ENCODE data around the gene DIS3L2.
"Not testable (repeated sequence)": the region's sequence is repeated elsewhere in the genome, so short reads cannot be mapped to it uniquely, and the experiment has no call there.

The DIS3L2 gene

DNA sequence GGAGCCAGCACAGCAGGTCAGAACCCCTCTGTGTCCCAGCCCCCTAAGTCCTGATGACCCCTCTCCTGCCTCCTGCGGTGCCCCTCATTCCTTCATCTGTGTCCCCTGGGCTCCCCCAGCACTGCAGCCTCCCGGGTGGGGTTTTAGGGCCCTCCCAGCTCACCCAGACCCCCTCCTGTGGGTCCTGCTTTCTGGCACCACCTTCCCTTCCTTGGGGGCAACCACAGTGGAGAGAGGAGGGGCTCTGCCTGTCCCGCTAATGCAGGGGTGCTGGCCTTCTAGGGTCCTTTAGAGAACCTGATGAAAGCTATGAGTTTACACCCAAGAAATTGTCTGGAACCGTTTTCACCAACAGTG lies 374.3 kb downstream of the DIS3L2 start:
- H3K27ac ChIP-seq, result no peak overlapping the region
- TF ChIP-seq FOXP2 (optimal IDR thresholded peaks at IDR 0.05; ENCODE audit: control extremely low read depth, extremely low read length, insufficient read depth) (no peak), POLR2AphosphoS5 (IDR thresholded peaks at IDR 0.05; ENCODE audit: borderline replicate concordance, low read depth, low read length) (no peak), EZH2 (IDR thresholded peaks at IDR 0.05) (no peak)
- no peak overlapping the region for H3K9ac ChIP-seq (ENCODE audit: insufficient read length)
- DNase-seq (ENCODE audit: low read depth, low spot score), result no peak
- no peaks in the 10 kb centered on the region for H3K9me3 ChIP-seq (ENCODE audit: low read depth, low read length)
- no peak overlapping the region for H3K4me3 ChIP-seq
- H3K36me3 ChIP-seq (ENCODE audit: insufficient read depth, low read length), result no peaks in the 10 kb centered on the region

DNA sequence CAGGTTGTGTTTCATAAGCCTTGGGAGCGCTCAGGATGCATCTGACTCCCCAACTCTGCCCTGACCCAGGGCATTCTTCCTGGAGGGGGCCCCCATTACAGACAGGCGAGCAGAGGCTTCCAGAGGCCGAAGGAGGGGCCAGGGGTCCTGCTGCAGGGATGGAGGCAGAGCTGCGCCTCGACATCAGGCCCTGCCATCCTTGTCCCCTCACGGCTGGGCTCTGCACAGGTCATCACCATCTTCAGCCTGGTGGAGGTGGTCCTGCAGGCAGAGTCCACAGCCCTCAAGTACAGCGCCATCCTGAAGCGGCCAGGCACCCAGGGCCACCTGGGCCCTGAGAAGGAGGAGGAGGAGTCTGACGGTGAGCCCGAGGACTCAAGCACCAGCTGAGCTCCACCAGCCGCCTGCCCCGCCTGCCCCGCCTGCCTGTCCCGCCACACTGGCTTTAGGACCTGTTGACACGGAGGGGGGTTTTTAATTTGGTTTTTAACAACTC lies 374.8 kb downstream of the DIS3L2 start:
- no peaks in the 10 kb centered on the region for H3K36me3 ChIP-seq (ENCODE audit: insufficient read depth, low read length)
- no peak for DNase-seq (ENCODE audit: low read depth, low spot score)
- H3K4me3 ChIP-seq, result no peak overlapping the region
- no peaks in the 10 kb centered on the region for H3K9me3 ChIP-seq (ENCODE audit: low read depth, low read length)
- no peak overlapping the region for H3K27ac ChIP-seq
- H3K9ac ChIP-seq (ENCODE audit: insufficient read length), result no peak overlapping the region
- TF ChIP-seq FOXP2 (optimal IDR thresholded peaks at IDR 0.05; ENCODE audit: control extremely low read depth, extremely low read length, insufficient read depth) (no peak), POLR2AphosphoS5 (IDR thresholded peaks at IDR 0.05; ENCODE audit: borderline replicate concordance, low read depth, low read length) (no peak), EZH2 (IDR thresholded peaks at IDR 0.05) (no peak)

DNA sequence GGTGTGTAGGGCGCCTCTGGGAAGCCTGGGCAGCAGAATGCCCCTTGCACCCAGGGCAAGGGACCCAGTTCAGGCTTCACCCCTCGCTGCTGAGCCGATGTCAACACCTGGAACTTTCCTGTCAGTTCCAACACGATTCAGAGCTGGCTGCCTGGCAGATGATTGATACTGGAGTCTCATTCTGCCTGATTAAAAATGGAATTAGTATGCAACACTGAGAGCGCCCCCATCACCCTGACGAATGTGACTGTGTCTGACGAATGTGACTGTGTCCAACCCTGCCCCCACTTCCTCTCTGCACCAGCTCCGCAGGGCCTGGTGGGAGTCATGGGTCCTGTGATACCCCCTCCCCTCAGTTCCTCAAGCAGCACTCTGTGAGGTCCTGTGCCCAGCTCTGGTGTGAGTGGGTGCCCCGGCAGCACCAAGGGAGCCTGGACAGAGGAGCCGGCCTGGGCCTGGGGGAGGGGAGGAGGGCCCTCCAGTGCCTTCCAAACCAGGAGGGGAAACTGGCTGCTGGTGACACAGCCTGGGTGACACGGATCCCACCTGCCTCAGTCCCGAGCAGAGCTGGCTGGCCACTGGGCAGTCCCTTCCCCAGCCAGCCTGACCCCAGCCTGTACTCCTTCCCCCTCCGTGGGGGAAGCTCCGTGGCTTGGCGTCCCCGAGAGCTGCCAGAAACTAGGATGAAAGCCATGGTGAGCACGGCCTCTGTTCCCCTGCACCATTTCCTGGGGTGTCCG lies 375.6 kb downstream of the DIS3L2 start:
- no peak for TF ChIP-seq FOXP2 (optimal IDR thresholded peaks at IDR 0.05; ENCODE audit: control extremely low read depth, extremely low read length, insufficient read depth)
- no peak for TF ChIP-seq POLR2AphosphoS5 (IDR thresholded peaks at IDR 0.05; ENCODE audit: borderline replicate concordance, low read depth, low read length)
- no peaks in the 10 kb centered on the region for H3K36me3 ChIP-seq (ENCODE audit: insufficient read depth, low read length)
- no peak for DNase-seq (ENCODE audit: low read depth, low spot score)
- no peak overlapping the region for H3K4me3 ChIP-seq
- no peaks in the 10 kb centered on the region for H3K9me3 ChIP-seq (ENCODE audit: low read depth, low read length)
- no peak overlapping the region for H3K9ac ChIP-seq (ENCODE audit: insufficient read length)
- no peak overlapping the region for H3K27ac ChIP-seq

DNA sequence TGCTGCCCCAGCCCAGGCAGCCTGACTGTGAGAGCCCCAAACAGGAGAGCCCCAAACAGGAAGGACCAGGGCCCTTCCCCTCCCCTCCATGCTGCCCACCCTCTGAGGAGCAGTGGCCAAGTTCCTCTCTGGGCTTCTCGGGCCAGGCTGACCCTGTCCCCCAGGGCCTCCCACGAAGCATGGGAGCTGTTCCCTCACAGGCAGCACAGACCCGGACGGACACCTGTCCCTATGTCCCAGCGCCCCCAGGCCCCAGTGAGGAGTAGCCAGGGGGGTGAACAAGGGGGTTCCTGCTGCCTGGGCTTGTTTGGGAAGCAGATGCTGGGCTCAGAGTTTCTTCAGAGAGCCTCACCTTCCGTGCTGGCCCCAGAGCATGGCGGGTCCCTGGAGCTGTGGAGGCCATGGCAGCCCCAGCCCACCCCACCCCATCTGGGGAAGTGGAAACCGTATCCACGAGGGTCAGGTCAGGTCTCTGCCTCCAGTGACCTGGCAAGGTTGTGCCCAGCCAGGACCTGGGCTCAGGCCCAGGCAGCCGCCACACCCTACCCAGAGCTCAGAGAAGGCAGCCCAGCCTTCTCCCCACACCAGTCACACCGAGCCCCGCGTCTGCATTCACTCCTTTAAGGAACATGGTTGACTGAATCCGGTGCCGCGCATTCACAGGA lies 376.7 kb downstream of the DIS3L2 start:
- not testable (repeated sequence) for H3K9ac ChIP-seq (ENCODE audit: insufficient read length); H3K9me3 ChIP-seq (ENCODE audit: low read depth, low read length); H3K36me3 ChIP-seq (ENCODE audit: insufficient read depth, low read length); H3K4me3 ChIP-seq; H3K27ac ChIP-seq; DNase-seq (ENCODE audit: low read depth, low spot score)

DNA sequence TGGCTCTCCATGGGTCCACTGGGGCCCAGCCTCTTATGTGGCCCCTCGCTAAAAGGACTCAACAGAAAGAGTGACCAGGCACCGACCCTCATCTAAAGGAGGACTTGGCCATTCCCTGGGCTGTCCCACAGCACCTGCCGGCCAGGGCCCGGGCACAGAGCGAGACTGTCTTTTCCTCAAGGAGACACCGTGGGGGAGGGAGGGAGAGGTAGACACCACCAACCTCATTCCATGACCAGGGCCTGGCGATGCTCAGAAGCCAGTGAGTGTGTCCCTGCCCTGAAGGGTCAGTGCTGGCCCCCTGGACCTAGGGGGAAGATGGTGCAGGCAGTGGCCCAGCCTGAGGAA lies 377.2 kb downstream of the DIS3L2 start:
- no peak overlapping the region for H3K27ac ChIP-seq
- no peak overlapping the region for H3K4me3 ChIP-seq
- H3K36me3 ChIP-seq (ENCODE audit: insufficient read depth, low read length), result no peaks in the 10 kb centered on the region
- DNase-seq (ENCODE audit: low read depth, low spot score), result no peak
- TF ChIP-seq POLR2AphosphoS5 (IDR thresholded peaks at IDR 0.05; ENCODE audit: borderline replicate concordance, low read depth, low read length) (no peak), FOXP2 (optimal IDR thresholded peaks at IDR 0.05; ENCODE audit: control extremely low read depth, extremely low read length, insufficient read depth) (no peak), EZH2 (IDR thresholded peaks at IDR 0.05) (no peak)
- no peaks in the 10 kb centered on the region for H3K9me3 ChIP-seq (ENCODE audit: low read depth, low read length)
- no peak overlapping the region for H3K9ac ChIP-seq (ENCODE audit: insufficient read length)

DNA sequence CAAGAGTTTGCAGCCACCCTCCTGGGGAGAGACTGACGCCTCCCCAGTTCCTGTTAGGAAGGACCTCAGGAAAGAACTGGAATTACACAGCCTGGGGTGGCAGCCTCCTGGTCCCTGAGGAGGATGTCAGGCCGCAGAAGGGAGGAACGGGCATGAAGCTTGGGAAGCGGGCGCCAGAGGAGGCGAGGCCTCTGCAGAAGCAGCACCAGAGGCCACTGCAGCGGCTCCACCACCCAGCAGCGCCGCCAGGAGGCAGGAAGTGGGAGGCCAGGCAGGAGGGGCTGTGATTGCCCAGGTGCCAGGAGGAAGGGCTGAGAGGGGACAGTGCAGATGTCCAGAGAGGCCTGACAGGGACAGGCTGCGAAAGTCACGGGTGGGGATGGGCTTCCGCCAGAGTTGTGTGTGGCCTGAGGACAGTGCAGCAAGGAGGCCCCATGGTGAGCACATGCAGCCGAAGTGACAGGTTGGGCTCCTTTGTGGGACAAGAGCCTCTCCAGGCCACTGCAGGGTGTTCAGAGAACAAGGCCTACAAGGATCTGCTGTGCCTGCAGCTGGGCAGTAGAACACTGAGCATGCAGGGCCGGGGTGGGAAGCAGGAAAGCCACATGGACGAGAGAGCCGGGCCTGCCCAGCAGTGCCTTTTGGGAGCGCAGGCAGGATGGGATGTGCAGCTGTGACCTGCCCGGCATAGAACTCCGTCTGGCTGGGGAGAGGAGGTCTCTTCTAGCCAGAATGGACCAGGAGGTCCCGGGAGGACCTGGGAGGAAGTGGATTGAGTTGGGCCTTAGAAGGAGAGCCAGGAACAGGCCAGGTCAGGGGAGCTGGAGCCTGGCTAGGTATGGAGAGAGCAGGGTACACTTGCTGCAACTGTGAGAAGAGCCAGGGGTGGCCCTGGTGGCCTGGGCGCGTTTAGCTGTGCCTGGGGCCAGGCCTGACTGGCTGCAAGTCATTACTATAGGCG lies 377.9 kb downstream of the DIS3L2 start:
- Histone ChIP-seq H3K4me3 (no peak overlapping the region), H3K27ac (no peak overlapping the region), H3K9me3 (ENCODE audit: low read depth, low read length) (no peaks in the 10 kb centered on the region), H3K36me3 (ENCODE audit: insufficient read depth, low read length) (no peaks in the 10 kb centered on the region), H3K9ac (ENCODE audit: insufficient read length) (no peak overlapping the region)
- TF ChIP-seq EZH2 (IDR thresholded peaks at IDR 0.05), result no peak
- no peak for TF ChIP-seq POLR2AphosphoS5 (IDR thresholded peaks at IDR 0.05; ENCODE audit: borderline replicate concordance, low read depth, low read length)
- no peak for TF ChIP-seq FOXP2 (optimal IDR thresholded peaks at IDR 0.05; ENCODE audit: control extremely low read depth, extremely low read length, insufficient read depth)
- no peak for DNase-seq (ENCODE audit: low read depth, low spot score)

DNA sequence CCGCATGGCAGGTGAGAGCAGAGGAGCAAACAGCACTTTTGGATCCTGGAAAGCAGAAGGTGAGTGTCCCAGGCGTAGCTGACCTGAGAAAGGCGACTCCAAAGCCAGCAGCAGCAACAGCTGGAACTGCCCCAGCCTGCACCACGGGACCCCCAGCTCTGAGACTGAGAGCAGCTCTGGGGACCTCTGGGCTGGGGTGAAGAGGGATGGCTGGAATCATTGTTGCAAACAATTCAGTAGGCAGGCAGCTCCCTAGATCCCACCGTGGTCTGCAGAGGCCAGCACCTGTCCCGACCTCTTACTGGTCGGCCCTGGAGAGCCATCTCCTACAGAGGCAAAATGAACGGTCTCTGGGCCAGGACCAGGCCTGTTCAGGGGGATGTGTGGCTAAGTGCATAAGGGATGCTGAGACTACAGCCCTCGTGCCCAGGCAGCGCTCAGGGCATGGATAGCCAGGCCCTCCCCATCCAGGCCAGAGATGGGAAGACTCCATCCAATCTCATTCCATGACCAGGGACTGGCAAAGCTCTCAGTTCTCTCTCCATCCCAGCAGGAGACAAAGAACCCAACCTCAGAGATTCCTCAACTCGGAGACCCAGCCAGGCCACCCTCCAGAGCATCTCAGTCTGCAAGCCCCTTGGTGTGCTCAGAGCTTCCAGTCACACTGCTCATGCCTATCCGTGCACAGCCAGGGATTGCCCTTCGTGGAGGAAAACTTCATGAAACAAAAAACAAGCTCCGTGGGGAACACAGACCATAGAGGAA lies 378.8 kb downstream of the DIS3L2 start:
- no peak for TF ChIP-seq POLR2AphosphoS5 (IDR thresholded peaks at IDR 0.05; ENCODE audit: borderline replicate concordance, low read depth, low read length)
- no peak for TF ChIP-seq EZH2 (IDR thresholded peaks at IDR 0.05)
- no peak for TF ChIP-seq FOXP2 (optimal IDR thresholded peaks at IDR 0.05; ENCODE audit: control extremely low read depth, extremely low read length, insufficient read depth)
- DNase-seq (ENCODE audit: low read depth, low spot score), result no peak
- no peak overlapping the region for H3K27ac ChIP-seq
- H3K4me3 ChIP-seq, result no peak overlapping the region
- no peaks in the 10 kb centered on the region for H3K36me3 ChIP-seq (ENCODE audit: insufficient read depth, low read length)
- no peak overlapping the region for H3K9ac ChIP-seq (ENCODE audit: insufficient read length)
- H3K9me3 ChIP-seq (ENCODE audit: low read depth, low read length), result no peaks in the 10 kb centered on the region
